GM23338 (cell line): ENCODE data around the gene IDI1. TPM values are rescaled to one million over a fixed set of nuclear protein-coding genes. Genes with fewer than 3 reads are reported as not detected.

ENCODE experiments used
- ATAC-seq: fragments of 200-7000 bp; cut with Tn5 transposase; 3 replicates; pipeline ENCODE4 v1.9.1; 2020
- DNase-seq: peaks from one replicate; pipeline ENCODE4 v3.0.0-alpha.2; 2015; ENCODE audit warnings: low spot score
- H2AFZ ChIP-seq: fragments of 200-600 bp; sonication (generic); 2 replicates; pipeline ENCODE4 v1.8.0; 2016; ENCODE audit warnings: antibody characterized with exemption, mild to moderate bottlenecking, moderate library complexity
- H3F3A ChIP-seq: fragments of 200-600 bp; sonication (generic); replicated peaks from 2 replicates; pipeline ENCODE4 v1.8.0; 2017; ENCODE audit warnings: antibody characterized with exemption, mixed run types, low read depth
- H3K27ac ChIP-seq: fragments of 200-600 bp; sonication (generic); 2 replicates; pipeline ENCODE4 v1.6.1; 2016; ENCODE audit warnings: low read depth
- H3K27me3 ChIP-seq: fragments of 200-600 bp; sonication (generic); 2 replicates; pipeline ENCODE4 v1.8.0; 2016; ENCODE audit warnings: mild to moderate bottlenecking, mixed run types, moderate library complexity; ENCODE audit not compliant: insufficient read depth
- H3K36me3 ChIP-seq: fragments of 200-600 bp; sonication (generic); 2 replicates; pipeline ENCODE4 v1.8.0; 2016; ENCODE audit warnings: mild to moderate bottlenecking; ENCODE audit not compliant: insufficient read depth
- H3K4me1 ChIP-seq: fragments of 200-600 bp; sonication (generic); 2 replicates; pipeline ENCODE4 v1.8.0; 2016; ENCODE audit warnings: mild to moderate bottlenecking, moderate library complexity; ENCODE audit not compliant: insufficient read depth
- H3K4me2 ChIP-seq: fragments of 200-600 bp; sonication (generic); 2 replicates; pipeline ENCODE4 v1.7.1; 2017; ENCODE audit warnings: mixed run types
- H3K4me3 ChIP-seq: fragments of 200-600 bp; sonication (generic); 2 replicates; pipeline ENCODE4 v1.6.1; 2016; ENCODE audit warnings: mixed run types
- H3K79me2 ChIP-seq: fragments of 200-600 bp; sonication (generic); replicated peaks from 2 replicates; pipeline ENCODE4 v1.8.0; 2017; ENCODE audit warnings: mild to moderate bottlenecking; ENCODE audit not compliant: insufficient read depth
- H3K9me2 ChIP-seq: fragments of 200-600 bp; sonication (generic); 2 replicates; pipeline ENCODE4 v1.8.0; 2017; ENCODE audit not compliant: insufficient read depth
- H4K20me1 ChIP-seq: fragments of 200-600 bp; sonication (generic); replicated peaks from 2 replicates; pipeline ENCODE4 v1.8.0; 2017; ENCODE audit warnings: mild to moderate bottlenecking; ENCODE audit not compliant: insufficient read depth
- H3K27ac Mint-ChIP-seq: 2 replicates; pipeline ENCODE4 v1.8.0; 2020; ENCODE audit warnings: inconsistent platforms, mild to moderate bottlenecking, moderate library complexity, mixed read lengths
- H3K27me3 Mint-ChIP-seq: 3 replicates; pipeline ENCODE4 v1.8.0; 2022; ENCODE audit warnings: low read depth, mild to moderate bottlenecking, moderate library complexity, mixed read lengths, inconsistent platforms; ENCODE audit not compliant: insufficient read depth, poor library complexity
- H3K36me3 Mint-ChIP-seq: 3 replicates; pipeline ENCODE4 v1.8.0; 2021; ENCODE audit warnings: low read depth, mild to moderate bottlenecking, inconsistent platforms, moderate library complexity, mixed read lengths
- H3K4me1 Mint-ChIP-seq: 3 replicates; pipeline ENCODE4 v1.8.0; 2020; ENCODE audit warnings: mild to moderate bottlenecking, inconsistent platforms, mixed read lengths
- H3K4me3 Mint-ChIP-seq: 3 replicates; pipeline ENCODE4 v1.8.0; 2021; ENCODE audit warnings: moderate library complexity, mild to moderate bottlenecking, inconsistent platforms, mixed read lengths
- H3K9me3 Mint-ChIP-seq: 3 replicates; pipeline ENCODE4 v1.8.0; 2020; ENCODE audit warnings: moderate library complexity, mild to moderate bottlenecking, inconsistent platforms, mixed read lengths
- CREB1 ChIP-seq: fragments of 250-450 bp; sonication (Bioruptor Pico); IDR thresholded peaks from 2 replicates; pipeline ENCODE4 v1.5.0; 2020; ENCODE audit warnings: low read depth, mild to moderate bottlenecking, moderate library complexity
- EZH2phosphoT487 ChIP-seq: fragments of 200-600 bp; sonication (generic); IDR thresholded peaks from one replicate; pipeline ENCODE4 v1.8.1; 2018; ENCODE audit warnings: antibody characterized with exemption; ENCODE audit not compliant: unreplicated experiment
- JUNB ChIP-seq: IDR thresholded peaks from one replicate; pipeline ENCODE4 v1.6.1; 2016; ENCODE audit warnings: antibody characterized with exemption; ENCODE audit not compliant: unreplicated experiment
- NANOG ChIP-seq: IDR thresholded peaks from 2 replicates; pipeline ENCODE4 v1.6.1; 2016; ENCODE audit warnings: antibody characterized with exemption, borderline replicate concordance
- POLR2AphosphoS5 ChIP-seq: IDR thresholded peaks from 2 replicates; pipeline ENCODE4 v1.6.1; 2016; ENCODE audit warnings: antibody characterized with exemption, low read depth
- ZNF114 ChIP-seq: fragments of 250-450 bp; sonication (Bioruptor Pico); IDR thresholded peaks from 2 replicates; pipeline ENCODE4 v1.5.0; 2020; ENCODE audit warnings: mild to moderate bottlenecking, moderate library complexity
- ZNF331 ChIP-seq: fragments of 250-450 bp; sonication (Bioruptor Pico); IDR thresholded peaks from 2 replicates; pipeline ENCODE4 v1.5.0; 2020; ENCODE audit warnings: low read depth, mild to moderate bottlenecking, moderate library complexity
- polyA plus RNA-seq: library from polyadenylated mRNA; unstranded; fragments of >200 nt; fragmentation: Nextera tagmentation; extraction: Ambion mirVana; gene quantifications from 2 replicates; pipeline ENCODE4 v1.2.1, GENCODE V29; 2016
- total RNA-seq: library from RNA; depleted of rRNA; stranded (reverse); fragments of >200 nt; shearing (Covaris generic); gene quantifications from 2 replicates; pipeline ENCODE4 v1.2.3, GENCODE V29; 2014
- TF ChIP-seq, protein P1 (sequence below): IDR thresholded peaks from one replicate; pipeline ENCODE4 v1.6.1; 2018; ENCODE audit warnings: antibody characterized with exemption; ENCODE audit not compliant: unreplicated experiment
- TF ChIP-seq, protein P2 (sequence below), 2 experiments: fragments of 200-600 bp in 1 of 2; sonication (generic) in 1 of 2; conservative IDR thresholded peaks; 2 replicates each; pipeline versions ENCODE4 v1.5.1 to v1.6.1; 2016 to 2017; ENCODE audit warnings: antibody characterized with exemption in 2 of 2, low read depth in 2 of 2, mild to moderate bottlenecking in 2 of 2, moderate library complexity in 1 of 2

Gene IDI1
- total and polyA plus RNA-seq, 2 experiments from 2014 or later = 119 to 154 TPM

DNA sequence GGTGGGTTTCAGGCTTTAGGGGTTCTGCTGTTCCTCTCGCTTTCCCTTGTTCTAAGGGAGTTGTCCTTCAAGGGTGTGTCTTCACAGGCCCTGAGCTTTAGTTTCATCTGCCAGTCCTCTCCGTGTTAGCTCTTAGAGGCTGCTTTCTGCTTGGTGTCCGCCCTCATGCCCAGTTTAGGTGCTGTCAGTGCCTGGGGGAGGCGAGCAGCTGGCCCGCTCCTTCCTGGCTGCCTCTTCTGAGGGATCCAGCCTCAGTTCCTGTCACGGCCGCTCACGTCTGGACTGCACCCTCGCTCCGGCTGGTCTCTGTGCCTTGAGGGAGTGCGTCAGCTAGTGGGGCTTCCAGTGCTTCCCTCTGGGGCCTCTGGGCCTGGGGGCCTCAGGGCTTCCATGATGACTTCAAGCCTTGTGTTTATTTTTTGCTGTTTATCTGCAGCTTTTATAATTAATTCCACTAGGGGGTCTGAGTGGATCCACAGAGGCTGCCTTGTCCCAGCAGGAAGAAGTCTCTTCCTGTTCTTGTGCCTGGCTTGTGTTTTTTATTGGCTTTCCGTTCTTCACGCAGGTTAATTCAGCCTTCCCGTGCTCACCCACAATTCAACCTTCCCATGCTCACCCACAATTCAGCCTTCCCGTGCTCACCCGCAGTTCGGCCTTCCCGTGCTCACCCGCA lies 40.2 kb upstream of the IDI1 start (continued):
- TF ChIP-seq, protein P1, sequence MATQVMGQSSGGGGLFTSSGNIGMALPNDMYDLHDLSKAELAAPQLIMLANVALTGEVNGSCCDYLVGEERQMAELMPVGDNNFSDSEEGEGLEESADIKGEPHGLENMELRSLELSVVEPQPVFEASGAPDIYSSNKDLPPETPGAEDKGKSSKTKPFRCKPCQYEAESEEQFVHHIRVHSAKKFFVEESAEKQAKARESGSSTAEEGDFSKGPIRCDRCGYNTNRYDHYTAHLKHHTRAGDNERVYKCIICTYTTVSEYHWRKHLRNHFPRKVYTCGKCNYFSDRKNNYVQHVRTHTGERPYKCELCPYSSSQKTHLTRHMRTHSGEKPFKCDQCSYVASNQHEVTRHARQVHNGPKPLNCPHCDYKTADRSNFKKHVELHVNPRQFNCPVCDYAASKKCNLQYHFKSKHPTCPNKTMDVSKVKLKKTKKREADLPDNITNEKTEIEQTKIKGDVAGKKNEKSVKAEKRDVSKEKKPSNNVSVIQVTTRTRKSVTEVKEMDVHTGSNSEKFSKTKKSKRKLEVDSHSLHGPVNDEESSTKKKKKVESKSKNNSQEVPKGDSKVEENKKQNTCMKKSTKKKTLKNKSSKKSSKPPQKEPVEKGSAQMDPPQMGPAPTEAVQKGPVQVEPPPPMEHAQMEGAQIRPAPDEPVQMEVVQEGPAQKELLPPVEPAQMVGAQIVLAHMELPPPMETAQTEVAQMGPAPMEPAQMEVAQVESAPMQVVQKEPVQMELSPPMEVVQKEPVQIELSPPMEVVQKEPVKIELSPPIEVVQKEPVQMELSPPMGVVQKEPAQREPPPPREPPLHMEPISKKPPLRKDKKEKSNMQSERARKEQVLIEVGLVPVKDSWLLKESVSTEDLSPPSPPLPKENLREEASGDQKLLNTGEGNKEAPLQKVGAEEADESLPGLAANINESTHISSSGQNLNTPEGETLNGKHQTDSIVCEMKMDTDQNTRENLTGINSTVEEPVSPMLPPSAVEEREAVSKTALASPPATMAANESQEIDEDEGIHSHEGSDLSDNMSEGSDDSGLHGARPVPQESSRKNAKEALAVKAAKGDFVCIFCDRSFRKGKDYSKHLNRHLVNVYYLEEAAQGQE = no peak
- TF ChIP-seq ZNF331 (CRISPR knock-in tag) (no peak), CREB1 (CRISPR knock-in tag) (no peak), POLR2AphosphoS5 (no peak), EZH2phosphoT487 (no peak), JUNB (no peak)

DNA sequence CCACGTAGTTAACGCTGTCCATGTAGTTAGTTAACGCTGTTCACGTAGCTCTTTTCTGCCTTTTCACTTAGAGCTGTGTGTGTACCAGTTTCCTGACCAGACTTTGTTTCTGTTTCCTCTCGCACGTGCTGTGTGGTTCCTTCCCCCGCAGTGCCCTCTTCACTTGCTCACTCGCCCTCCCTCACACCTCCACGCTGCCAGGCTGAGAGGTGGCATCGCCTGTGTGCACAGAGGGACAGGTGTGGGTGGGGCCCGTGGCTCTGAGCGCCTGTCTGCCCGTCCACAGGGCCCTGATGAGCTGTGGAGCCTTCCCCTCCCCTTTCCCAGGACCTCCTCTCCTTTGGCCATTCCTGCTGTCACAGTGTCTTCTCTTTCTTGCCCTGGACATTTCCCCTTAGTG lies 37.9 kb upstream of the IDI1 start:
- no peaks in the 10 kb centered on the region for H3K27me3 ChIP-seq
- Mint-ChIP-seq H3K4me1 (no peaks in the 10 kb centered on the region), H3K27me3 (peaks cover 10% of the 10 kb centered on the region), H3K27ac (no peak overlapping the region), H3K36me3 (peaks cover 43% of the 10 kb centered on the region), H3K9me3 (no peaks in the 10 kb centered on the region), H3K4me3 (no peak overlapping the region)
- TF ChIP-seq, protein P2, sequence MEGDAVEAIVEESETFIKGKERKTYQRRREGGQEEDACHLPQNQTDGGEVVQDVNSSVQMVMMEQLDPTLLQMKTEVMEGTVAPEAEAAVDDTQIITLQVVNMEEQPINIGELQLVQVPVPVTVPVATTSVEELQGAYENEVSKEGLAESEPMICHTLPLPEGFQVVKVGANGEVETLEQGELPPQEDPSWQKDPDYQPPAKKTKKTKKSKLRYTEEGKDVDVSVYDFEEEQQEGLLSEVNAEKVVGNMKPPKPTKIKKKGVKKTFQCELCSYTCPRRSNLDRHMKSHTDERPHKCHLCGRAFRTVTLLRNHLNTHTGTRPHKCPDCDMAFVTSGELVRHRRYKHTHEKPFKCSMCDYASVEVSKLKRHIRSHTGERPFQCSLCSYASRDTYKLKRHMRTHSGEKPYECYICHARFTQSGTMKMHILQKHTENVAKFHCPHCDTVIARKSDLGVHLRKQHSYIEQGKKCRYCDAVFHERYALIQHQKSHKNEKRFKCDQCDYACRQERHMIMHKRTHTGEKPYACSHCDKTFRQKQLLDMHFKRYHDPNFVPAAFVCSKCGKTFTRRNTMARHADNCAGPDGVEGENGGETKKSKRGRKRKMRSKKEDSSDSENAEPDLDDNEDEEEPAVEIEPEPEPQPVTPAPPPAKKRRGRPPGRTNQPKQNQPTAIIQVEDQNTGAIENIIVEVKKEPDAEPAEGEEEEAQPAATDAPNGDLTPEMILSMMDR (conservative IDR thresholded peaks at IDR 0.05; ENCODE audit: low read depth in 2 of 2) = no peak
- TF ChIP-seq POLR2AphosphoS5 = no peak
- TF ChIP-seq ZNF114 = no peak
- no peak for TF ChIP-seq EZH2phosphoT487
- no peak for TF ChIP-seq ZNF331 (CRISPR knock-in tag)
- no peak for TF ChIP-seq NANOG
- no peaks in the 10 kb centered on the region for H3K9me2 ChIP-seq
- H4K20me1 ChIP-seq = peaks cover 14% of the 10 kb centered on the region; the same call in 1 of the 2 replicates
- ATAC-seq (no peak), DNase-seq (no peak)
- H3K79me2 ChIP-seq = no peaks in the 10 kb centered on the region
- H3K4me1 ChIP-seq = no peaks in the 10 kb centered on the region
- peaks cover 12% of the 10 kb centered on the region for H3K36me3 ChIP-seq
- no peaks in the 10 kb centered on the region for H3F3A ChIP-seq
- H3K4me2 ChIP-seq = no peak overlapping the region
- H2AFZ ChIP-seq = no peak overlapping the region
- H3K4me3 ChIP-seq = no peak overlapping the region
- H3K27ac ChIP-seq = no peak overlapping the region
